ENCODE measurements around the gene DBH.

The DBH gene

GRCh38 chr9:133686642-133687575 lies 50.7 kb downstream of the DBH start:
- DNase-seq: no peak

DNA sequence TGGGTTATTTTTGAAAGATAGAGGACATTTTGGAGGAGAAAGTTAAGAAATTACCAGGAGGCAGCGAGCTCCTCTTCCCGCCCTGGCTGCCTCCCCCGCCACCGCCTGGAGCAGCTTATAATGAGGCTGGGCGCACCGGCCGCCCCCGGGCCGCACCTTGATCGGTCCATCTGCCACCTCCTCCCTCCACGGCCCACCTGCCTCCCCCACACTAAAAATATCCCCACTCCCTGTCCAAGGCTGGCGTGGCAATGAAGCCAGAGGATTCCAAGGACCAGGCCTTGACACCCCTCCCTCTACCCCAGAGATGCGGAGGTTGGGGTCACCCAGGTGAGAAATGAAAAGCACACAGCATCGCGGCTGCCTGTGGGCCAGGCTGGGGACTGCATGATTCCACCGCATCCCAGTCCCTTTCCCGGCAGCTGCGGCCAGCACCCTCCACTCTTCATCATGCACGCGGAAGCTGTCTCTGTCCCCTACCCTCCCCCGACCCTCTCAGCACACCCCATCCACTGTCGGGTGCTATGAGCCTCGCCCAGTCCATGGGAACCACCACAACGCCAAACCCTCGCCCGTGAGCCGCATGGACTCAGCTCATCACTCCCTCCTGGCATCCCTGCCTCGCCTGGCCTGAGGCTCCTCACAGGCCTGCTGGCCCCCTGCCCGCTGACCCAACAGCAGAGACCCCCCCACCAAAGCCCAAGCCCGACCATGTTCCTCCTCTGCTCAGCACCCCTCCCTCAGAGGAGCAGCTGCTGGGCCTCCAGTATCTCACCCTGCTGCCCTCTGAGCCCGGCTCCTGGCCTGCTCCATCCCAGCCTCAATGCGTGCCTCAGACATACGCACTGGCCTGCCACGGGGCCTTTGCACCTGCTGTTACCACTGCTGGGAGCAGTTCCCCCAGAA lies 51.9 kb downstream of the DBH start:
- no peak for DNase-seq

- DNase-seq: no peak
These were observed 53.1 kb downstream of the DBH start for GRCh38 chr9:133689151-133689763.

DNA sequence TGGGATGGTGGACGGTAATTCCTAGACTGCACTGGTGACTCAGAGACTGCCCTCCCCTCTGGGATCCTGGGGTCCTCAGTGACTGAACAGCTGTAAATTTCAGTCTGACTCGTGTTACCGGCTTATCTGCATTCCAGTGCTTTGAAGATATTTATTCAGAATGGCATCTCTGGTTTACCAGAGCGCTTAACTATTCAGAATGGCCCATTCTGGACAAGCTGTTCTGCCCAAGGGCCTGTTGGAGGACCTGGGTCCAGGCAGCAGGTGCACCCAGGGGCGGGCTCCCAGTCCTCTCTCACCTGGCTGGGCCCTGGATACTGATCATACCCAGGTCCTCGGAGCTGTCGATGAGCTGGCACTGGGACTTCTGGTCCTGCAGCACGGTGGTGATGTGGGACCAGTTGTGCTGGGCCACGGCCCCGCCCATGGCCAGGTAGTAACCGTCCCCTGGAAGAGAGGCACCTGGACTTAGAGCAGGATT lies 54.0 kb downstream of the DBH start:
- DNase-seq: no peak

DNA sequence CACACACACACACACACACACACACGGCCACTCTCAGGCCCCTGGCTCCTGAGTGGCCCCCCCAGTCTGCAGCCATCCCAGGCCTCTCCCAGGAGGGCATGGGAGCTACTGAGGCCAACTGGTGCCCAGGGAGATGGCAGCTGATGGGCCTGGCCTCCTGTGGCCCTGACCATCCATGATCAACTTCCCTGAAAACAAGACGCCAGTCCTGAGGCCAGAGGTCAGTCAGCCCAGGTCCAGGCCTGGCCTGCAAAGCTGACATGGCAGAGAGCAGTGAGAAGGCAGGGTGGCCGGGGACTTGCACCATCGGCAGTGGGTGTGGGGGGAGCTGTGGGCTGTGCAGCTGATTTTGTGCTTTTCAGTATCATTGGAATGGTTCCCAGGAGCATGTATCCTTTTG lies 55.0 kb downstream of the DBH start:
- no peak for DNase-seq

- no peak for DNase-seq
These were observed 55.6 kb downstream of the DBH start for GRCh38 chr9:133691626-133692363.

GRCh38 chr9:133692364-133692985 lies 56.3 kb downstream of the DBH start:
- DNase-seq: no peak

DNA sequence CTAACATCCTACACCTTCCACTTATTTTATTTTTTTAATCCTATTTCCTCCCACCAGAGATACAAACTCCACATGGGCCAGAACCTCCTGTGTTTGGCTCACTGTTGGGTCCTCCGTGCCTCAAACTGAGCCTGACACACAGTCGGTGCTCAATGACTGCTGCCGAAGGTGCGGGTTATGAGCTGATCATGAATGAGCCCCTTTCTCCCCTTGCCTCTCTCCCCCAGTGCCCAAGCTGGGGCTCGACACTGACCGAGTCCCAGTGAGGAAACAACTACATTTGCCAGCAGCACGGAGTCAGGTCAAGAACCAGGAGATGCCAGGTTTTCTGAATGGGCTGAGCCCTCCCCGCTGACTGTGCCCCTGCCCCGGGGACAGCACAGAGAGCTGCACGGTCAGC lies 57.0 kb downstream of the DBH start:
- no peak for DNase-seq

DNA sequence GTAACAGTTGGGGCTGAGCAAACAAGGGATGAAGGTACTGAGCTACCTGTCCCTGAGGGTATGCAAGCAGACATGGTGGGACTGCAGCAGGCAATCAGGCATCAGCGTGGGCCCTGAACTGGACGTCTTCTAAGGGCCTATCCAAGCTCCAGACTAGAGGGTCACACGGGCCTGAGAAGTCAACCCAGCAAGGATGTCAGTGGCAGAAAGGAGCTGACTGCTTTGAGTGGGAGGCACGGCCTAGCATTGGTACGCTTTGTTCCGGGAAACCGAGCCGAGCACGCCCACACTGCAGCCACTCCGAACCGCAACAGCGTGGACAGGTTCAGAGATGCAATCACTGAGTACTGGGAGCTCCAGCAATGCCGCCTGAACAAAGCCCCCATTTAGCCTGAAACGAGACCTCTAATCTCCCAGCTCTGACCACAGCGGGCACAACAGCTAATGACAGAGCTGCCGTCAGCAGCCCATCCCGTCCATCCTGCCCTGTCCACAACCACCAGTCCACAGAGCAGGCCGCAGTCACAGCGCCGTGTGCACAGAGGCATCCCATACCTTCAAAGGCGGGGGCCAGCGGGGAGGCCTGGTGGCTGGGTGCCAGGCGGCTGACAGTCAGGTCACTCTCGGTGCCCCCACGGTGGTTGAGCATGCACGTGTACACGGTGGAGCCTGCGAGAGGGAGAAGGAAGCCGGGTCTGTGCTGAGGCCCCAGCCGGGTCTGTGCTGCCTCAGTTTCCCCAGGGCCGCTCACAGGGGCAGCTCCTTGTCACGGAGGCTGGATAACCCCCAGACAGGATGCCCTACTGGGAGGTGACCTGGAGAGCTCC lies 57.8 kb downstream of the DBH start:
- DNase-seq: no peak

DNA sequence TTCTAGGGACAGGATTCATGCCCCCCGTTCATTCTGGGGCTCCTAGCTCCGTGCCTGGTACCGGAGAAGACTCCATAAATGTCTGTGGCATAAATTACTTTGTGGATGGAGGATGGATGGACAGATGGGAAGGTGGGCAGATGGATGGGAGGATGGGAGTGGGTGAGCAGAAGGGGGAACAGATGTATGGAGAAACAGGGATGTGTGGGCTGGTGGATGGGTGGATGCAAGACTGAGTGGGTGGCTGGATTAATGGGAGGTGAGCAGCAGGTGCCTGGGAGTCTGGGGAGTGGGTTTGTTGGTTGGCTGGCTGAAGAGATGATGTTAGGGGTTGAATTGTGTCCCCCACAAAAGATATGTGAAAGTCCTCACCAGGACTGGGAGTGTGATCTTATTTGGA lies 58.5 kb downstream of the DBH start:
- DNase-seq: no peak

- no peak for DNase-seq
These were observed 59.9 kb downstream of the DBH start for GRCh38 chr9:133696071-133696472.

DNA sequence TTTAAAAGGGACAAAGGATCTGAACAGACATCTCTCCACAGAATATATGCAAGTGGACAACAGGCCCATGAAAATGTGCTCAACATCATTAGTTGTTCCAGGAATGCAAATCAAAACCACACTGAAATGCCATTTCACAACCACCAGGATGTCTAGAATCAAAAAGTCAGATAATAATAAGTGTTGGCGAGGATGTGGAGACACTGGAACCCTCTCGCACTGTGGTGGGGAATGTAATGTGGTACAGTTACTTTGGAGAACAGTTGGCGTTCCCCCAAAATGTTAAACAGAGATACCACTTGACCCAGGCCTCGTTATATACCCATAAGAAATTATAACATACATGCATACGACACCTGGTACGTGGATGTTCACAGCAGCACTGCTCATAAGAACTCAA lies 63.4 kb downstream of the DBH start:
- DNase-seq: no peak

GRCh38 chr9:133700819-133701320 lies 64.7 kb downstream of the DBH start:
- no peak for DNase-seq

- DNase-seq: no peak
These were observed 65.3 kb downstream of the DBH start for GRCh38 chr9:133701321-133701980.

DNA sequence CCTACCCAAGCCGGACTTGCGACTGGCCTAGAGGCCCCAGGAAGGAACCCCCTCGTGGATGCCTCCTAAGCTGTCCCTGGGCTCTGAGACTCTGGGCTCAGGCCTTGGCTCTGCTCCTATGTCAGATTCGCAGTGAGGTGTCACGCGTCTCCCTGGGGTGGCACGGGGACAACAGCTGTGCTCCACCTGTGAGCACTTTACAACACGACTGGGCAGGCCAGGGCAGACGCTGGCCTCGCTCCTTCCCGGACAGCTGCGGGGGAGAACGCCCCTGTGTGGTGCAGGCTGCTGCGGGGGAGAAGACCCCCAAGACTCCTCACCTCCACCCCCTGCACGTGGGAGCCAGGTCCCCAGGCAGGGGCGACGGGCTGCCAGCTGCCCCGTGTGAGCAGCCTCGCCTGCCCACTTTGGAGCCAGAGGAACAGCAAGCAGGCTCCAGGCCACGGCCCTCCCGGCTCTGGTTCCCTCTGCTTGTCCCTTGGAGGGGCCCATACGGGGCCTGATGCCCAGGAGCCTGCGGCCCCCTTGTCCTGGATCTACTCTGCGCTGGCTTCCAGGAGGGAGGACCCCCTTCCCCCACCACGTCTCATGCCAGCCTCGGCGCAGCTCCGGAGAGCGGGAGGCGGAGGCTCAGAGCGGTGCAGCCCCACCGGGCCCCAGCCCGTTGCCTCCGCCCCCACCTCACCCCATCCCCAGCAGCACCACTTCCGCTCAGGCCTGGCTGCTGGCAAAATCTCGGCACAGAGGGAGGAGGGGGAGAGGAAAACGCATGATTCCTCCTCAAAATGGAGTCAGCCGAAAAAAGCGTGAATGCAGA lies 66.0 kb downstream of the DBH start:
- no peak for DNase-seq

- DNase-seq: no peak
These were observed 66.8 kb downstream of the DBH start for GRCh38 chr9:133702798-133703590.

- peak; percentile 46 for DNase-seq
These were observed 67.6 kb downstream of the DBH start for GRCh38 chr9:133703591-133704399.
